ENCODE data around the gene DDX55. TPM values are rescaled to one million over a fixed set of nuclear protein-coding genes. Genes with fewer than 3 reads are reported as not detected.

DDX55 gene
- total and polyA plus RNA-seq, 2 of the 13 experiments (the other 11 are each of a cell fraction or from before 2014, with no cell fraction given): 22.2 to 37.0 TPM

- TF ChIP-seq, protein P1, sequence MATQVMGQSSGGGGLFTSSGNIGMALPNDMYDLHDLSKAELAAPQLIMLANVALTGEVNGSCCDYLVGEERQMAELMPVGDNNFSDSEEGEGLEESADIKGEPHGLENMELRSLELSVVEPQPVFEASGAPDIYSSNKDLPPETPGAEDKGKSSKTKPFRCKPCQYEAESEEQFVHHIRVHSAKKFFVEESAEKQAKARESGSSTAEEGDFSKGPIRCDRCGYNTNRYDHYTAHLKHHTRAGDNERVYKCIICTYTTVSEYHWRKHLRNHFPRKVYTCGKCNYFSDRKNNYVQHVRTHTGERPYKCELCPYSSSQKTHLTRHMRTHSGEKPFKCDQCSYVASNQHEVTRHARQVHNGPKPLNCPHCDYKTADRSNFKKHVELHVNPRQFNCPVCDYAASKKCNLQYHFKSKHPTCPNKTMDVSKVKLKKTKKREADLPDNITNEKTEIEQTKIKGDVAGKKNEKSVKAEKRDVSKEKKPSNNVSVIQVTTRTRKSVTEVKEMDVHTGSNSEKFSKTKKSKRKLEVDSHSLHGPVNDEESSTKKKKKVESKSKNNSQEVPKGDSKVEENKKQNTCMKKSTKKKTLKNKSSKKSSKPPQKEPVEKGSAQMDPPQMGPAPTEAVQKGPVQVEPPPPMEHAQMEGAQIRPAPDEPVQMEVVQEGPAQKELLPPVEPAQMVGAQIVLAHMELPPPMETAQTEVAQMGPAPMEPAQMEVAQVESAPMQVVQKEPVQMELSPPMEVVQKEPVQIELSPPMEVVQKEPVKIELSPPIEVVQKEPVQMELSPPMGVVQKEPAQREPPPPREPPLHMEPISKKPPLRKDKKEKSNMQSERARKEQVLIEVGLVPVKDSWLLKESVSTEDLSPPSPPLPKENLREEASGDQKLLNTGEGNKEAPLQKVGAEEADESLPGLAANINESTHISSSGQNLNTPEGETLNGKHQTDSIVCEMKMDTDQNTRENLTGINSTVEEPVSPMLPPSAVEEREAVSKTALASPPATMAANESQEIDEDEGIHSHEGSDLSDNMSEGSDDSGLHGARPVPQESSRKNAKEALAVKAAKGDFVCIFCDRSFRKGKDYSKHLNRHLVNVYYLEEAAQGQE (IDR thresholded peaks at IDR 0.05; ENCODE audit: borderline replicate concordance in 1 of 2, low read depth in 1 of 2, low read length in 2 of 2): 0 out of 4 replicates have a peak, but pooled peaks of 1 of the 2 experiments have one; percentile 37
- TF ChIP-seq MEF2D (CRISPR knock-in tag; IDR thresholded peaks at IDR 0.05) (no peak), DDIT3 (CRISPR knock-in tag; IDR thresholded peaks at IDR 0.05) (no peak), FOXO1 (CRISPR knock-in tag; IDR thresholded peaks at IDR 0.05) (peak; percentile 69; the same call in 1 of the 2 replicates), NFKBIZ (CRISPR knock-in tag; IDR thresholded peaks at IDR 0.05) (peak; percentile 77; the same call in 1 of the 2 replicates), ARID3A (IDR thresholded peaks at IDR 0.05; ENCODE audit: low read depth, low read length) (peak; percentile 38; the same call in 1 of the 2 replicates), GABPB1 (CRISPR knock-in tag; IDR thresholded peaks at IDR 0.05) (peak; percentile 47), MED1 (CRISPR knock-in tag; IDR thresholded peaks at IDR 0.05) (peak; percentile 64; the same call in 1 of the 2 replicates), GATAD2A (CRISPR knock-in tag; IDR thresholded peaks at IDR 0.05) (peak; percentile 93), HOXA5 (CRISPR knock-in tag; IDR thresholded peaks at IDR 0.05) (no peak), JUND (CRISPR knock-in tag; IDR thresholded peaks at IDR 0.05) (no peak), PLSCR1 (CRISPR knock-in tag; IDR thresholded peaks at IDR 0.05; ENCODE audit: borderline replicate concordance) (no peak)
- TF ChIP-seq, protein P2, sequence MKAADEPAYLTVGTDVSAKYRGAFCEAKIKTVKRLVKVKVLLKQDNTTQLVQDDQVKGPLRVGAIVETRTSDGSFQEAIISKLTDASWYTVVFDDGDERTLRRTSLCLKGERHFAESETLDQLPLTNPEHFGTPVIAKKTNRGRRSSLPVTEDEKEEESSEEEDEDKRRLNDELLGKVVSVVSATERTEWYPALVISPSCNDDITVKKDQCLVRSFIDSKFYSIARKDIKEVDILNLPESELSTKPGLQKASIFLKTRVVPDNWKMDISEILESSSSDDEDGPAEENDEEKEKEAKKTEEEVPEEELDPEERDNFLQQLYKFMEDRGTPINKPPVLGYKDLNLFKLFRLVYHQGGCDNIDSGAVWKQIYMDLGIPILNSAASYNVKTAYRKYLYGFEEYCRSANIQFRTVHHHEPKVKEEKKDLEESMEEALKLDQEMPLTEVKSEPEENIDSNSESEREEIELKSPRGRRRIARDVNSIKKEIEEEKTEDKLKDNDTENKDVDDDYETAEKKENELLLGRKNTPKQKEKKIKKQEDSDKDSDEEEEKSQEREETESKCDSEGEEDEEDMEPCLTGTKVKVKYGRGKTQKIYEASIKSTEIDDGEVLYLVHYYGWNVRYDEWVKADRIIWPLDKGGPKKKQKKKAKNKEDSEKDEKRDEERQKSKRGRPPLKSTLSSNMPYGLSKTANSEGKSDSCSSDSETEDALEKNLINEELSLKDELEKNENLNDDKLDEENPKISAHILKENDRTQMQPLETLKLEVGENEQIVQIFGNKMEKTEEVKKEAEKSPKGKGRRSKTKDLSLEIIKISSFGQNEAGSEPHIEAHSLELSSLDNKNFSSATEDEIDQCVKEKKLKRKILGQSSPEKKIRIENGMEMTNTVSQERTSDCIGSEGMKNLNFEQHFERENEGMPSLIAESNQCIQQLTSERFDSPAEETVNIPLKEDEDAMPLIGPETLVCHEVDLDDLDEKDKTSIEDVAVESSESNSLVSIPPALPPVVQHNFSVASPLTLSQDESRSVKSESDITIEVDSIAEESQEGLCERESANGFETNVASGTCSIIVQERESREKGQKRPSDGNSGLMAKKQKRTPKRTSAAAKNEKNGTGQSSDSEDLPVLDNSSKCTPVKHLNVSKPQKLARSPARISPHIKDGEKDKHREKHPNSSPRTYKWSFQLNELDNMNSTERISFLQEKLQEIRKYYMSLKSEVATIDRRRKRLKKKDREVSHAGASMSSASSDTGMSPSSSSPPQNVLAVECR (CRISPR knock-in tag; IDR thresholded peaks at IDR 0.05; ENCODE audit: borderline replicate concordance): peak; percentile 56; the same call in 1 of the 2 replicates
- TF ChIP-seq, protein P3, sequence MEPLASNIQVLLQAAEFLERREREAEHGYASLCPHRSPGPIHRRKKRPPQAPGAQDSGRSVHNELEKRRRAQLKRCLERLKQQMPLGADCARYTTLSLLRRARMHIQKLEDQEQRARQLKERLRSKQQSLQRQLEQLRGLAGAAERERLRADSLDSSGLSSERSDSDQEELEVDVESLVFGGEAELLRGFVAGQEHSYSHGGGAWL (CRISPR knock-in tag; IDR thresholded peaks at IDR 0.05): no peak
- TF ChIP-seq, protein P4, sequence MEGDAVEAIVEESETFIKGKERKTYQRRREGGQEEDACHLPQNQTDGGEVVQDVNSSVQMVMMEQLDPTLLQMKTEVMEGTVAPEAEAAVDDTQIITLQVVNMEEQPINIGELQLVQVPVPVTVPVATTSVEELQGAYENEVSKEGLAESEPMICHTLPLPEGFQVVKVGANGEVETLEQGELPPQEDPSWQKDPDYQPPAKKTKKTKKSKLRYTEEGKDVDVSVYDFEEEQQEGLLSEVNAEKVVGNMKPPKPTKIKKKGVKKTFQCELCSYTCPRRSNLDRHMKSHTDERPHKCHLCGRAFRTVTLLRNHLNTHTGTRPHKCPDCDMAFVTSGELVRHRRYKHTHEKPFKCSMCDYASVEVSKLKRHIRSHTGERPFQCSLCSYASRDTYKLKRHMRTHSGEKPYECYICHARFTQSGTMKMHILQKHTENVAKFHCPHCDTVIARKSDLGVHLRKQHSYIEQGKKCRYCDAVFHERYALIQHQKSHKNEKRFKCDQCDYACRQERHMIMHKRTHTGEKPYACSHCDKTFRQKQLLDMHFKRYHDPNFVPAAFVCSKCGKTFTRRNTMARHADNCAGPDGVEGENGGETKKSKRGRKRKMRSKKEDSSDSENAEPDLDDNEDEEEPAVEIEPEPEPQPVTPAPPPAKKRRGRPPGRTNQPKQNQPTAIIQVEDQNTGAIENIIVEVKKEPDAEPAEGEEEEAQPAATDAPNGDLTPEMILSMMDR (CRISPR knock-in tag; IDR thresholded peaks at IDR 0.05): no peak
Observed at GRCh38 chr12:123595729-123596128, 6.2 kb upstream of the DDX55 start (continued).

All from HepG2 (cell line).